Dermis blood vessel endothelial cell (primary cell): ENCODE results near the gene CP. TPM values are rescaled to one million over a fixed set of nuclear protein-coding genes. Genes with fewer than 3 reads are reported as not detected.
"Not testable (repeated sequence)": the region's sequence is repeated elsewhere in the genome, so short reads cannot be mapped to it uniquely, and the experiment has no call there.

Experiments
- DNase-seq: peaks from one replicate; pipeline ENCODE4 v3.0.0; 2010
- total RNA-seq: library from RNA; depleted of rRNA; stranded (reverse); fragments of >200 nt; gene quantifications from 2 replicates; pipeline ENCODE4 v1.2.3, GENCODE V29; 2014

CP gene
- total RNA-seq, 1 donor from 2014 or later, result 1.0 TPM

DNA sequence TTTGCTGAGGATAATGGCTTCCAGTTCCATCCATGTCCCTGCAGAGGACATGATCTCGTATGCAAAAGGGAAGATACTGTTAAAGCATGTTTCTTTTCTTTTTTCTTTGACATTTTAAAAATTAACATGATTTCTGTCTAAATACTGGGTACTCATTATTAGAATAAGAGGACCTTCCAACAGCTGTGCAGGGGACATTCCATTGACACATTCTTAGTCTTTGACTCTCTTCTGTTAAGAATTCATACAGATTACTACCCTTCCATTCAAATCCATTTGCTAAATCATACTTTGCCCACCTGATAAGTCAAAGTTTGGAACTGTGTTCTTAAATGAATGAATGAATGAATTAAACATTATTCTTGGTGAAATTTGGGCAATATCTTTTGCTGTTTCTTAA, 5.1 kb upstream of the CP start:
- no peak for DNase-seq

DNA sequence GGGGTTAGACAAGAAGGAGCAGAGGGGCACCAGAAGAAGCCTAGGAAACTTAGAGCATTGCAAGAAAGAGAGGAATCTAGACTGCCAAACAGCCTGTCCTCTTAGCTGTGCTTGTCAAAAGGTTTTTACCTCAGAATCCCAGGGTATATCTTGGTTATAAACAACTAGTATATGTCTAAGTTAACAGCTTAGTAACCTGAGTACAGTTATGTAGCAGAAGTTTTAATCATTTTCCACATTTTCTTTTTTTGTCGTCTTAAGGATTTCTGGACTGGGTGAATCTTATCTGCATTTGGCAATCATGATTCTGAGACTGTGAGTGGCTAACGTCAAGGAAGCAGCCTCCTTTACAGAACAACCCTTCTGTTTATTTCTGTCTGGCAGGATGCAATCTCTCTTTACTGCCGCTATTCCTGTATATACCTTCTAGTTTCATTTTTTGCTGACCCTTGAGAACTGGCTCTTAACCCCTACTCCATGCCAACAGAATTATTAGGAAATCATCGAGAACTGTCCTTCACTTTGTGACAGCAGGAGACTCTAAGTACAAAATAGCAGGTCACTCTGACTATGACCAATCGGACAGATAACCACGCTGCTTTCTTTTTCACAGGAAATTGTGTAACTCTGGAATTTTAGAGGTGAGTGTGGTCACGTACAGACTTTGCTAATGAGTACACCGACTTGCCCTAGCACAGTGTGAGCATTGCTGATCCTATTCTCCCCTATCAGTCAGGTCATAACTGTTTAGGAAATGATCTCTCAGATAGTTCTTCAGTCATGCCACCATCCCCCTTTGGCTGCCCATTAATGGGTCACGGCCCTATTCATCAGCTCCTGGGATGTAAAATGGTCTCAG, 3.3 kb upstream of the CP start:
- DNase-seq, result peak; percentile 80

- DNase-seq, result no peak
These were observed 1.8 kb upstream of the CP start for GRCh38 chr3:149223461-149223820.

- DNase-seq, result not testable (repeated sequence)
These were observed 2.1 kb downstream of the CP start for GRCh38 chr3:149219380-149220121.

DNA sequence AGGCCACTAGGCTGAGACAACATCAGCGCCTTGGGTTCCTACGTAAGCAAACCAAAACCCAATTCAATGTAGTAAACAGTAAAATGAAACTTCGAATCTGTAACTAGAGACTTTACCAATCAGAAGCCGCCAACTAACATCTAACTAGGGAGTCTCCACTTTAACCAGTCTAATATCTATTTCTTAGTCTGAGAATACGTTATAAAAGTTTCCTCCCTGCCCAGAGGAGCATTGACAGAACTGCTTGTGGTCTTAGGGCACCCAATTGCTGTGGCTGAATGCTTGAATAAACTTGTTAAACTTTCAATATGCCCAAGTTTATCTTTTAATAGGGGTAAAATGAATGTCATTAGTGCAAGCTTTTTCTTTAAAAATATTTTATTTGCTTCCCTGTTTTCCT, 4.3 kb downstream of the CP start:
- no peak for DNase-seq

DNA sequence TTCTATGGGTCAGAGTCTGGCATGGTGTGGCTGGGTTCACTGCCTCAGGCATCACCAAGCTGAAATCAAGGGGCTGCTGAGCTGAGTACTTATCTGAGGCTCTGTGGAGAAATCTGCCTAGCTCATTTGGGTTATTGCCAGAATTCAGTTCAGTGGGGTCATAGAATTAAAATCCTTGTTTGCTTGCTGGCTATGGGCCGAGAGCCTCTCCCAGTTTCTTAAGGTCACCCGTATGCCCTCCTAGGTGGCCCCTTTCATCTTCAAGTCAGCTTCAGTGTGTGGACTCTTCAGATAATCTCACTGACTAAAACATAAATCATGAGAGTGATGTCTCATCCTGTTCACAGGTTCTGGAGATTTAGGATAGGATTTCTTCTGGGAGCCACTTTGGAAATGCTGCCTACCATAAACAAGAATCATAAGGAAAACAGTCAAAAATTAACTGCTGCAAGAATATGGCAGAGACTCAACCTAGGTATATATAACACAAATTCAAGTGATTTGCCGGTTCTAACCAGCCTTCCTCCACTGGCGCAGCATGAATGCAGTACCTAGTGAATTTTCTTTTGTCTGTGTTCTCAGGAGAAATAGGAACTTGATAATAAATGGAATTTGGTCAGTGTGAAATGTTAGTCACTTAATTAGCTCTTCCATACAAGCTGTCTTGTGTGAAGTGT, 5.3 kb downstream of the CP start:
- peak; percentile 18 for DNase-seq

DNA sequence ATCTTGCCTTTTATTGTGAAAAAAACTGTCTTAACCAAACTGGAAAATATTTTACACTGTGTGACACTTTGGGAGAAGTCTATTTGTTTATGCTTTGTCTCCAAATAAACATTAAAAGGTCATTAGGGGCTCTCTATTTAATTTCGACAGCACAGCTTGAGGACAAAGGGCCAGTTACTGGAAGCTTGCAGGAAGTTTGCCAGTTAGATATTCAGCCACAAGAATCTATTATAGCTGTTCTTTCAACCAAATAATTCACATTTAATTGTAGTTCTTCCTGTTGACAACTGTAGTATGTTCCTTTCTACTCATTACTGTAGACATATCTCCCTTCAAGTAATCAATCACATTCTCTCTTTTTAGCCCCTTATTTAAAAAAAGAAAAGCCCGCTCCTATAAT, 6.1 kb downstream of the CP start:
- peak; percentile 33 for DNase-seq

GRCh38 chr3:149214702-149215101, 6.9 kb downstream of the CP start:
- DNase-seq, result no peak

- DNase-seq, result no peak
These were observed 9.2 kb downstream of the CP start for GRCh38 chr3:149212386-149212785.

DNA sequence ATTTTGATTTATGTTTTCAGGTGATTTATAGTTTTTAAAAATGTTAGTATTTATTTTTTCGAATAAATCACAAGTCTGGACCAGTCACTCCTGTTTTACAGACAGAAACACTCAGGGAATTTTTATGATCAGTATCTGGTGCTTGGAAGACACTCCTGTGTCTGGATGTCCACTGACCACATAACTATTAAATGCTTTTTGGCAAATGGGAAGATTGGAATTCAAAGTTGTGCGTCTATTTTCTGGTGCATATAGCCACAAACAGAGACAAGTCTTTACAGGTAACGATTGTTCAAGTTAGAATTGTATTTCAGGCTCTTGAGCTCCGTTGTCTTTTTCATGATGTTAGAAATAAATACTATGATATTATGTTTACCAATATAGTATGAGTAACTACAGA, 12.2 kb downstream of the CP start:
- DNase-seq, result no peak

- DNase-seq, result no peak
These were observed 14.2 kb downstream of the CP start for GRCh38 chr3:149207475-149207874.

DNA sequence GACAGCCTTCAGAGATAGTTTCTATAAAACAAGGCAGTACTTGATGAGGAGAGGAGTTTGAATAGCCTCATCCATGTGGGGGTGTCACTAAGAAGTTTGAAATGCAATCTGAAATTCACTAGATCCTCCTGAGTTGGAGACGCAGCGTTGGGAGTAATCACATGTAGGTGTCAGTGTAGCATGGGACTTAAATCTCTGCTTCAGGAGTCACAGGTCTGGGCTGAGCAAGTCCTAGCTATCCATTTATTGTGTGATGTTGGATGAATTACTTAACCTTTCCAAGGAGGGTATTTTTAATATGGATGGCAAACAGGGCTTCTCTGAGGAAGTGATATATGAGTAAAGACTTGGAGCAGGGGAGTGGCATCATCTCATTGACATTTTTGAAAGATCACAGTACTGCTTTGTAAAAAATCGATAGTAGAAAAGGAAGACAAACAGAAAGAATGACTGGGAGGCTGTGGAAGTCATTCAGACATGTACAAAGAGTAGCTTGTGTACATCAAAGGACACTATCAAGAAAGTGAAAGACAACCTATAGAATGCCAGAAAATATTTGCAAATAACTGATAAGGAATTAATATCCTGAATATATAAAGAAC, 17.1 kb downstream of the CP start:
- no peak for DNase-seq

GRCh38 chr3:149203758-149204157, 17.9 kb downstream of the CP start:
- no peak for DNase-seq

GRCh38 chr3:149199474-149199873, 22.2 kb downstream of the CP start:
- DNase-seq, result peak; percentile 63

- no peak for DNase-seq
These were observed 23.0 kb downstream of the CP start for GRCh38 chr3:149198611-149199010.

- DNase-seq, result no peak
These were observed 24.0 kb downstream of the CP start for GRCh38 chr3:149197669-149198068.

GRCh38 chr3:149196805-149197592, 24.6 kb downstream of the CP start:
- not testable (repeated sequence) for DNase-seq

GRCh38 chr3:149195221-149195620, 26.4 kb downstream of the CP start:
- no peak for DNase-seq

DNA sequence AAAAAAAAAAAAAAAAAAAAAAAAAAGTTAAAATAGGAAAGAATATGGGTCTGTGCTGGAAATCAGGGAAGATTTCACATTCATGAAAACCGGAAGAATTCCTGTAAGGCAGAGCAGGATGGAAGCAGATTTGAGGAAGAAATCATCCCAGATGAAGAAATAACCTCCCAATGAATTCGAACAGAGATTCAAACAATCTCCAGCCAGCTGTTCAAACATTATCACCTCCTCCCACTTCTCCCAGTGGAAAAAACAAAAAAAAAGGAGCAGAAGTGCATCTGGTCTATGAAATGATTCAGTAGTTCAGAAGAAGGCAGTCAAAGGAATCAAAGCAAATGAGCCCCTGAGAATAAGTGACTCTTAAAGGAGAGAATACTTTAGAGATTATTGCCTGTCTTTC, 33.1 kb downstream of the CP start:
- no peak for DNase-seq

DNA sequence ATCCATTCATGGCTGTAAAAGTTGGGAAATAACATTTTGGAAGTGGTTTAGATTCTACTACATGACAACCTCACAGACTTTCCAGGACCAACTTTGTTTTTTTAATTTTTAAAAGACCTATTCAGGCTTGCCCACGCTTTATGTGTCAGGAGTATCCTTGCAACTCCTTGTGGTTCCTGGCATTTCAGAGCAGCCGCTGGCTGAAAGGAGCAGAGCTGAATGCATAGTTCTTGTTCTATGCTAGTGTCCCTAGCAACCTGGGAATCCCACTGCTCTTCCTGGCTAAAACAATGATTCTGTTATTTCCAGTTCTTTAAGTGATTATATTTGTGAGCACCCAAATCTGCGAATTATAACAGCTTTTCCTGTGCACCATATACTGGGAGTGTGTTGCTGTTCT, 34.9 kb downstream of the CP start:
- DNase-seq, result no peak

DNA sequence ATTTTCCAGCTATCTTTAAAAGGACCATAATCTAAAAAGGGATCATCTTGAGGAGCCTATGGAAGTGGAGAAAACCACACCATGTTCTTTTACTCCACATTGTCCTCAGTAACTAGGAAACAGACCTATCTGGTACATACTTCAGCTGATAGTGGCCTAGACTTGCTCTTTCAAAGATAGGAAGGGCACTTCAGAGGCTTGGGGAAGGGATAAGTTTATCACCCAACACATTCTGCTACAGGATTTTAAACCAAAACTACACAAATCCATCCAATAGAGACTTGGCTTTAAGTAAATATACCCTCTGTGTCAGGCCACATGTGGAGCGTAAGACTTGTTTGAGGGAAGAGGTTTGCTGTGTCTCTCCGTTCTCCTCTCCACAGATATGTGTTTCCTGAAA, 35.4 kb downstream of the CP start:
- DNase-seq, result no peak

- no peak for DNase-seq
These were observed 40.4 kb downstream of the CP start for GRCh38 chr3:149181182-149181581.
